HG03378 (cell line): ENCODE results near the gene CLDN7.

Source experiments
- ATAC-seq: cut with Tn5 transposase; IDR thresholded peaks from one replicate; pipeline ENCODE4 v1.9.1; 2021; ENCODE audit warnings: mild to moderate bottlenecking, moderate library complexity; ENCODE audit not compliant: unreplicated experiment

Gene CLDN7

DNA sequence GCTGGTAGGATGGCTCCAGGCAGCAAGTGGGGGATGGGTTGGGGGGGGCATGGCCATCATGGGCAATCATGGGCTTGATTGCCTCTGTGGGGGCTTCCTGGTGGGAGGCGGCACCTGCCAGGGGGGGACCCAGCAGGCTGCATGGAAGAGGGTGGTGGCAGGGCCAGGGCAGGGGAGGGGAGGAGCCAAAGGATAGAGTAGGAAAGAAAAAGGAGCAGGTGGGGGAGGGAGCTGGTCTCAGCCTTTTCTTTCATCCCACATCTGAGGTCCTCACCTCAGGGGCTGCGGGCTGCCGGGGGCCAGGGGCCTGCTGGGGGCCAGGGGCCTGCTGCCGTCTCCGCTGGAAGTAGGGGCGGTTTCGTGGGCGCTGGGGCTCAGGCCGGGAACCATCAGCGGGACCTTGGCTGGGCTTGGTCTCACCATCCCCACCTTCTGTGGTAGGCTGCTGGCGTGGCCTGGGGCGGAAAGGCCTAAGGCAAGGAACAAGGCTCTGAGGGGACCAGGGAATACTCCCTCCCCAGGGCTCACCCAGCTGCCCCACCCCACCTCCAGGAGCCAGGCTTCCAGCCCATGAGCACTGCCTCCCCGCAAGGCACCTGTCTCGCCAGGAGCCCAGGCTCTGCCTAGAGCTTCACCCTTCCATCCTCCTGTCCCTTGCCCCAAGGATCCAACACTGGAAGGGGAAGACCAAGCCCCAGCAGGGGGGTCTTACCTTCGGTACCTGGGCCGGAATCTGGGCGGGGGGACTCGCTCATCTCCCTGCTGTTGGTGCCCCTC, 27.2 kb upstream of the CLDN7 start:
- ATAC-seq: no peak

- no peak for ATAC-seq
Measured at GRCh38 chr17:7285679-7286078, 23.4 kb upstream of the CLDN7 start.

DNA sequence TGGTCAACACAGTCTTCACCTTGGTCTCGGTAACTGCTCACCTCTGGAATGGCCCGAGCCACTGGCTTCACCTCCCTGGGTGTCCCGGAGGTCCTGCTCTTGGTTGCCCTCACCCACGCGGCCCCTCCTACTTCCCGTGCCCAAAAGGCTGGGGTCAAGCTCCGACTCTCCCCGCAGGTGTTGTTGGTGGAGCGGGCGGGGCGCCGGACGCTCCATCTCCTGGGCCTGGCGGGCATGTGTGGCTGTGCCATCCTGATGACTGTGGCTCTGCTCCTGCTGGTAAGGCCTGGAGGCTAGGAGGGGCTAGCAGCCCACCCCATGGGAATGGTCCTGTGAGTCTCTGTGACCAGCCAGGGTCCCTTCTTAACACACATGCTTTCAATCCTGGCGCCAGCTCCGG, 22.6 kb upstream of the CLDN7 start:
- no peak for ATAC-seq

DNA sequence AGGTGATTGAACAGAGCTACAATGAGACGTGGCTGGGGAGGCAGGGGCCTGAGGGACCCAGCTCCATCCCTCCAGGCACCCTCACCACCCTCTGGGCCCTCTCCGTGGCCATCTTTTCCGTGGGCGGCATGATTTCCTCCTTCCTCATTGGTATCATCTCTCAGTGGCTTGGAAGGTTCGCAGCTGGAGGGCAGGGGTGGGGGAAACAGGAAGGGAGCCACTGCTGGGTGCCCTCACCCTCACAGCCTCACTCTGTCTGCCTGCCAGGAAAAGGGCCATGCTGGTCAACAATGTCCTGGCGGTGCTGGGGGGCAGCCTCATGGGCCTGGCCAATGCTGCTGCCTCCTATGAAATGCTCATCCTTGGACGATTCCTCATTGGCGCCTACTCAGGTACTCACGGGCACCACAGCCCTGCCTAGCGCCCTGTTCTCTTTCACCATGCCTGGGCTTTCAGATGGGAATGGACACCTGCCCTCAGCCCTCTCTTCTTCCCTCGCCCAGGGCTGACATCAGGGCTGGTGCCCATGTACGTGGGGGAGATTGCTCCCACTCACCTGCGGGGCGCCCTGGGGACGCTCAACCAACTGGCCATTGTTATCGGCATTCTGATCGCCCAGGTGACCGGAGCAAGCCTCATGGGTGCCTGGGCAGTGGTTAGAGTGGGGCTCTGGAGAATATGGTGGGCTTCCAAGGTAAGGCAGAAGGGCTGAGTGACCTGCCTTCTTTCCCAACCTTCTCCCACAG, 21.4 kb upstream of the CLDN7 start:
- no peak for ATAC-seq

DNA sequence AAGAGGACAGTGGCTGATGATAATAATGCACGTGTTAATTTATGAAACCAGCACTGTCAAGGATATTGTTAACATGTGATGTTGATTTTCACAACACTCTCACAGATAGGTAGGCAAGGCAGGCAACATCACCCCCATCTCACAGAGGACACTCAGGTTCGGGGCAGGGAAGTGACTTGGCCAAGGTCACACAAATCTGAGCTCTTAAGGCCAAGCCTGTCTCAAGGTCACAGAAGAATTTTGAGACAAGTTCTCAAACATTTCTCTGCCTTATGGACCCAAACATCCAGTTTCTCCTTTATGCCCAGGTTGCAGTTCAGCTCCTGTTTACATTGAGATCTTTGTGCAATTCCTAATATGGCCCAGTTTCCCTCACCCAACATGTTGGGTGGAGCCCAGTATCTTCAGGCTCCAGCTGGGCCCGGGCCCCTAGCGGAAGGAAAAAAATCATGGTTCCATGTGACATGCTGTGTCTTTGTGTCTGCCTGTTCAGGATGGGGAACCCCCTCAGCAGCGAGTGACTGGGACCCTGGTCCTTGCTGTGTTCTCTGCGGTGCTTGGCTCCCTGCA, 20.6 kb upstream of the CLDN7 start:
- ATAC-seq: no peak

GRCh38 chr17:7281953-7282751, 19.9 kb upstream of the CLDN7 start:
- no peak for ATAC-seq

DNA sequence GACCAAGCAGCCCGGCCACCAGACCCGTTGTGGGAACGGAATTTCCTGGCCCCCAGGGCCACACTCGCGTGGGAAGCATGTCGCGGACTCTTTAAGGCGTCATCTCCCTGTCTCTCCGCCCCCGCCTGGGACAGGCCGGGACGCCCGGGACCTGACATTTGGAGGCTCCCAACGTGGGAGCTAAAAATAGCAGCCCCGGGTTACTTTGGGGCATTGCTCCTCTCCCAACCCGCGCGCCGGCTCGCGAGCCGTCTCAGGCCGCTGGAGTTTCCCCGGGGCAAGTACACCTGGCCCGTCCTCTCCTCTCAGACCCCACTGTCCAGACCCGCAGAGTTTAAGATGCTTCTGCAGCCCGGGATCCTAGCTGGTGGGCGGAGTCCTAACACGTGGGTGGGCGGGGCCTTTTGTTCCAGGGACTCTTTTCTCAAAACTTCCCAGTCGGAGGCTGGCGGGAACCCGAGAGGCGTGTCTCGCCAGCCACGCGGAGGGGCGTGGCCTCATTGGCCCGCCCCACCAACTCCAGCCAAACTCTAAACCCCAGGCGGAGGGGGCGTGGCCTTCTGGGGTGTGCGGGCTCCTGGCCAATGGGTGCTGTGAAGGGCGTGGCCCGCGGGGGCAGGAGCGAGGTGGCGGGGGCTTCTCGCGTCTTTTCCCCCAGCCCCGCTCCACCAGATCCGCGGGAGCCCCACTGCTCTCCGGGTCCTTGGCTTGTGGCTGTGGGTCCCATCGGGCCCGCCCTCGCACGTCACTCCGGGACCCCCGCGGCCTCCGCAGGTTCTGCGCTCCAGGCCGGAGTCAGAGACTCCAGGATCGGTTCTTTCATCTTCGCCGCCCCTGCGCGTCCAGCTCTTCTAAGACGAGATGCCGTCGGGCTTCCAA, 19.0 kb upstream of the CLDN7 start, which contains the start of gene SLC2A4:
Gene SLC2A4 (plus strand): TSS at position 645 of the 879 bp plus-strand sequence. CDS start 217 bp downstream, at position 862.
- ATAC-seq: no peak

DNA sequence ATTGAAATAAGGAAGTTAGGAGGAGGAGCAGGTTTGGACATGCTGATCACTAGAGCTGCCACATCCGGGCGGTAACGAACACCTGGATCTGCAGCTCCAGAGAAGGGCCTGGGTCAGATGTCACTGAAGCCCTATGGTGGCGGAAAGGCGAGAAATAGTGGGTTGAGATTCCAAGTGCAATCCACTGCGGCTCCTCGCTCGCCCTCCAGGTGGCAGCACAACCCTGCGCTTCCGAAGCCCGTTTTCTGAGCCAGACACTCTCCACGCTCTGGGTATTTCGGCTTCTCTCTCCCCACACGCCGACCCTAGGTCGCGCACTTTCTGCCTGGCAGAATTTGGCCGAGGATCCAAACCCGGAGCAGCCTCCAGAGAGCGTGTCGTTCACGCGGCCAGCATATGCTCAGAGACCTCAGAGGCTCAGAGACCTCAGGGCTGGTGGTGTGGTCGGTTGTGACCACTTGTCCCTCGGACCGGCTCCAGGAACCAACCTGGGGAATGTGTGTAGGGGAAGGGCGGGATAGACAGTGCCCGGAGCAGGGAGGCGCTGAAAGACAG, 18.3 kb upstream of the CLDN7 start:
- peak; percentile 57 for ATAC-seq

- ATAC-seq: no peak
Measured at GRCh38 chr17:7279448-7279847, 17.2 kb upstream of the CLDN7 start.

DNA sequence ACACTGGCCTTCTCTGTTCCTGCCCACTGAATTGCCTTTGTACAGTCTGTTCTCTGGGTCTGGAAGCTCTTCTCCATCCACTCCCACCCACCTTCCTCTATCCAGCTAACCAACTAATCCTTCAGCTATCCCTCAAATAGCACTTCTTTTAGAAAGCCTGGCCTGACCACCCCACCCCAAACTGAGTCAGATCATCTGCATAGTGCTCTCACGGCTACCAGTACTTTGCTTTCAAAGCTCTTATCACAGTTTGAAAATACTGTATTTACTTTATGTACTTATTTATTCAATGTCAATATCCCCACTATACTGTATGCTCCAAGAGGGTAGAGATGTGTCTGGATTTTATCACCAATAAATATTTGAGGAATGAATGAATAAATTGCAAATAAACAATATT, 4.5 kb upstream of the CLDN7 start:
- no peak for ATAC-seq

DNA sequence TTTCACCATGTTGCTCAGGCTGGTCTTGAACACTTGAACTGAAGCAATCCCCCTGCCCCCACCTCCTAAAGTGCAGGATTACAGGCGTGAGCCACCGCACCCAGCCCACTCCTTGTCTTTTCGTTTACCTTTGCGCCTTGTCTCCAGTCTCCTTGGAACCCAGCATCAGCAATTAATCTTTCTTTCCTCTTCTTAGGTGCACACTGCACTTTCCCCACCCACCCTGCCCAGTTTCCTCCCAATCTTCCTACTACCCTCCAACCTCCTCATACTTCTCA, 1.5 kb upstream of the CLDN7 start:
- ATAC-seq: no peak

- ATAC-seq: no peak
Measured at GRCh38 chr17:7262935-7263800, 890 bp upstream of the CLDN7 start.

DNA sequence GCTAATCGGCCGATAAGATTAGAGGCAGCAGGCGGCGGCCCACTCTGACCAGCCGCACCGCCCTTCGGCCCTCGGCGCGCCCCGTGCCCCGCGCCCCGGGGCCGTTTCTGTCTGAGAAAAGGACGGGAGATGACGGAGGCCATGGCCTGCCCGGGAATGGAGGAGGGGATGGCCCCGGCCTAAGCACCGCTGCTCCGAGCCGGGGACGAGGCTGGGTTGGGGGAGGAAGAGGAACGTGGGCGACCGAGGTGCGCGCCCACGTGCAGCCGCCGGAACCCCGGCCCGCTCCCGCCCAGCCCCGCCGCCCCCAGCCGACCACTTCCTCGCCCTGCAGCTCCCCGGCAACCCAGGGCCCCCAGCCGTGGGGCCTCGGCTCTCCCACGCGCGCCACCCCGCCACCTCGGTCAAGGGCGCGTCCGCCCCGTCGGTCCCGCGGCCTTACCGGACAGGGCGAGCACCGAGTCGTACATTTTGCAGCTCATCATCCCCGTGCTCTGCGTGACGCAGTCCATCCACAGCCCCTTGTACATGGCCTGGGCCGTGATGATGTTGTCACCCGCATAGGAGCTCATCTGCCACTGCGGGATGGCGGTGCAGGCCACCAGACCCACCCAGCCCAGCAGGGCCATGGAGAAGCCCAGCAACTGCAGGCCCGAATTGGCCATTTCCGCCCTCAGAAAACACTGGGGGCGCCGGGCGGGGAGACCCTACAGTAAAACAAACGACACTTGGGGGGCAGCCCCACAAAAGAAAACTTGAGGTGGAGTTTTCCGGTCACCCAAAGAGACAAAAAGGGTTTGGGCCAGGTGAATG, 693 bp downstream of the CLDN7 start:
- no peak for ATAC-seq

DNA sequence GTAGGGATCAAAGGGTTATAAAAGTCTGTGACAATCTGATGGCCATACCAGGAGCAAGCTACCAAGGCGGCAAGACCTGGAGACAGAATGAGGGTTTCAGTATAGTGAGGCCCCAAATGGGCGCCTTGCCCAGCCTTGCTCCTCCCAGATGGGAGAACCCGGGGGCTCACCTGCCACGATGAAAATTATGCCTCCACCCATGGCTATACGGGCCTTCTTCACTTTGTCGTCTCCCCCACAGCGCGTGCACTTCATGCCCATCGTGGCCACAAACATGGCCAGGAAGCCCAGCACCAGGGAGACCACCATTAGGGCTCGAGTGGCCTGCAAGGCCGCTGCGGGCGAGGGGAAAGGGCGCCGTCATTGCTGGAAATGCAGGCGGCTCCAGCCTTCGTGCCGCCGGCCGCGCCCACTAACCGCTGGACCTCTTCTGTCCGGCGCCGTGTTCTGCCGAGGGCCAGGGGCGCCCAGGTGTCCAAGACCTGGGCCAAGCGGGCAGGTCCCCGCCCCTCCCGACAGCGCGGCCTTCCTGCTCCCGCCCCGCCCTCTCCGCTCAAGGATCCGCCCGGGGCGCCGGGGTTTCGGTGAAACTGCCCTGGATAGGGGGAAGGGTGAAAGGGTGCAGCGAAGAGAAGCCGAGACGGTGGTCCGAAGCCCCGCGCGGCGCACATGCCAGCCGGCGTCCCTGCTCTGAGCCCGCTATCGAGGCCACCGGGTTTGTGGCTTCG, 1.5 kb downstream of the CLDN7 start:
- ATAC-seq: no peak

GRCh38 chr17:7260151-7260550, 2.1 kb downstream of the CLDN7 start:
- no peak for ATAC-seq

- no peak for ATAC-seq
Measured at GRCh38 chr17:7259555-7259889, 2.8 kb downstream of the CLDN7 start.

DNA sequence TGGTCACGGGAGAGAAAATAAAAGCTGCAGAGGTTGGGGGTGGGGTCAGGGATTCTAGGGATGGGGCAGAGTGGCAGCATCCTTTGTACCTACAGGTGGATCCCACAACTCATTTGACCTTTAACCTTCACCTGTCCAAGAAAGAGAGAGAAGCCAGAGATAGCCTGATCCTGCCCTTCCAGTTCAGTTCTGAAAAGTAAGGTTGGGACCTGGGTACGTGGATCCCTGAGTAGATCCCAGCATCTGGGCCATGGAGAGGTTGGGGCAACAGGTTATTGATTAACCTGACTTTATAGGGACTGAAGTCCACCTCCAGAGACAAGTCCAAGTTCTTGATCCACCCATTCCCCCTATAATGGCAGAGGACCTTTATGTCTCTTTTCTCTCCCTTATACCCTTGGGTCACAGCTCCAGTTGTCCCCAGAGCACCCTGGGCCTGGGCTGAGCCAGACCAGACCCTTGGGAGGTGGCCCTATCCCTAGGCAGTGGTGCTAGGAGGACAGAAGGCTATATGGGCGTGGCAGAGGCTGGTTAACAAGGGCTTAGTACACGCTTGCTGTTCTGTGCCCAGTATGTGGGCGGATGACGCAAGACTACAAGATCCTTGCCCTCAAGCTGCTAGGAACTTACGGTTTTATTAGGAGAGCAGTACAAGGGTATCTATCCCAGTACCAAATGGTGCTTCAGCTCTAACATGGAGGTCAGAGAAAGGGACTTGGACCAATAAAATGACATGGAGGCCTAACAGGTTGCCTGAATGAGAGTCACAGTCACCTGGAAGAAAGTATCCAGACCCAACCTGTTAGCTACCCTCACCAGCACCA, 3.3 kb downstream of the CLDN7 start:
- ATAC-seq: no peak
